ENCODE results near the gene DNMT3L. TPM values are rescaled to one million over a fixed set of nuclear protein-coding genes. Genes with fewer than 3 reads are reported as not detected.
"Not testable (repeated sequence)": the region's sequence is repeated elsewhere in the genome, so short reads cannot be mapped to it uniquely, and the experiment has no call there.

The DNMT3L gene
- polyA plus RNA-seq, 1 donor = not detected

GRCh38 chr21:44295163-44295573 lies 33.5 kb upstream of the DNMT3L start:
- no peak for DNase-seq (ENCODE audit: low read depth)

- DNase-seq (ENCODE audit: low read depth) = no peak
Measured at GRCh38 chr21:44294391-44295162, 32.9 kb upstream of the DNMT3L start.

GRCh38 chr21:44293551-44294231 lies 32.0 kb upstream of the DNMT3L start:
- no peak for DNase-seq (ENCODE audit: low read depth)

- no peak for DNase-seq (ENCODE audit: low read depth)
Measured at GRCh38 chr21:44292812-44293195, 31.1 kb upstream of the DNMT3L start.

- DNase-seq (ENCODE audit: low read depth) = no peak
Measured at GRCh38 chr21:44291936-44292811, 30.5 kb upstream of the DNMT3L start.

- DNase-seq (ENCODE audit: low read depth) = no peak
Measured at GRCh38 chr21:44291078-44291935, 29.6 kb upstream of the DNMT3L start.

- no peak for DNase-seq (ENCODE audit: low read depth)
Measured at GRCh38 chr21:44290327-44291077, 28.8 kb upstream of the DNMT3L start.

GRCh38 chr21:44289381-44290010 lies 27.8 kb upstream of the DNMT3L start:
- DNase-seq (ENCODE audit: low read depth) = no peak

- no peak for DNase-seq (ENCODE audit: low read depth)
Measured at GRCh38 chr21:44288251-44289110, 26.8 kb upstream of the DNMT3L start.

- DNase-seq (ENCODE audit: low read depth) = no peak
Measured at GRCh38 chr21:44286716-44287632, 25.3 kb upstream of the DNMT3L start.

GRCh38 chr21:44286086-44286715 lies 24.5 kb upstream of the DNMT3L start:
- no peak for DNase-seq (ENCODE audit: low read depth)

GRCh38 chr21:44285138-44285992 lies 23.7 kb upstream of the DNMT3L start, which contains the start of gene AIRE:
Gene AIRE (plus strand): TSS chr21:44285876. CDS start chr21:44286007, 131 bp downstream.
- DNase-seq (ENCODE audit: low read depth) = no peak

- DNase-seq (ENCODE audit: low read depth) = no peak
Measured at GRCh38 chr21:44283948-44284347, 22.3 kb upstream of the DNMT3L start.

GRCh38 chr21:44283211-44283785 lies 21.6 kb upstream of the DNMT3L start:
- DNase-seq (ENCODE audit: low read depth) = not testable (repeated sequence)

- no peak for DNase-seq (ENCODE audit: low read depth)
Measured at GRCh38 chr21:44282370-44282769, 20.7 kb upstream of the DNMT3L start.

GRCh38 chr21:44281801-44282200 lies 20.1 kb upstream of the DNMT3L start:
- no peak for DNase-seq (ENCODE audit: low read depth)
